NT2/D1 (cell line): Measurements from ENCODE around the gene NRG2.

ENCODE experiments used
- DNase-seq: peaks from one replicate; pipeline ENCODE4 v3.0.0-alpha.2; 2011; ENCODE audit warnings: low read depth, low spot score
- H3K27me3 ChIP-seq: 2 replicates; pipeline ENCODE4 v1.6.0; 2011; ENCODE audit warnings: mild to moderate bottlenecking; ENCODE audit not compliant: insufficient read length, insufficient read depth
- H3K36me3 ChIP-seq: 2 replicates; pipeline ENCODE4 v1.6.1; 2011; ENCODE audit warnings: mild to moderate bottlenecking, low read length, mixed read lengths; ENCODE audit not compliant: insufficient read depth, insufficient read length
- H3K4me1 ChIP-seq: 2 replicates; pipeline ENCODE4 v1.5.1; 2011; ENCODE audit not compliant: insufficient read depth, insufficient read length
- H3K4me3 ChIP-seq: 2 replicates; pipeline ENCODE4 v1.5.1; 2011; ENCODE audit warnings: low read depth; ENCODE audit not compliant: insufficient read length
- H3K9ac ChIP-seq: 2 replicates; pipeline ENCODE4 v1.6.0; 2011; ENCODE audit warnings: low read depth; ENCODE audit not compliant: insufficient read length
- H3K9me3 ChIP-seq: 2 replicates; pipeline ENCODE4 v1.5.1; 2011; ENCODE audit warnings: mild to moderate bottlenecking, low read length; ENCODE audit not compliant: insufficient read depth
- SUZ12 ChIP-seq: IDR thresholded peaks from 2 replicates; pipeline ENCODE4 v1.6.1; 2011; ENCODE audit not compliant: insufficient read length, insufficient read depth; ENCODE audit errors: extremely low read depth
- YY1 ChIP-seq: IDR thresholded peaks from 2 replicates; pipeline ENCODE4 v1.6.1; 2011; ENCODE audit not compliant: insufficient read length, insufficient read depth
- ZNF274 ChIP-seq: IDR thresholded peaks from 2 replicates; pipeline ENCODE4 v1.6.1; 2011; ENCODE audit warnings: mild to moderate bottlenecking, low read depth, low read length

NRG2 gene

DNA sequence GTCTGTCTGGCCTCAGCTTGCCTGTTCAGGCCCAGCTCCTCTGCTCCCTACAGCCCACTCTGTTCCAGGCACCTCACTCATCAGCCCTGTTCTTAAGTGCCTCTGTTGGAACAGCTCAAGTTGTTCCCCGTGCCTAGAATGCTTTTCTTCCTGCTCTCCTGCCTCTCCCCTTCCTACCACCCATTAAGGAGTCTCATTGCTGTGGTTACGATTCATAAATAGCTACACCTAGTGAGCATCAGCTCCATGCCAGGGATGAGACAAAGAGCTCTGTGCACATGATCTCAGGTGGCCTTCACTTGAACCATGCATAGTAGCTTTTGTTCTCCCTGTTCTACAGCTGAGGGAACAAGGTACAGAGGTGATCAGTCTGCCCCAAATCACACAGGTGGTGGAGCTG is 193.2 kb downstream of the NRG2 start:
- no peak for TF ChIP-seq YY1
- no peak for TF ChIP-seq SUZ12
- no peak for TF ChIP-seq ZNF274
- Histone ChIP-seq H3K9ac (no peak overlapping the region), H3K4me1 (no peaks in the 10 kb centered on the region), H3K4me3 (no peak overlapping the region), H3K36me3 (no peaks in the 10 kb centered on the region), H3K9me3 (no peaks in the 10 kb centered on the region), H3K27me3 (peaks cover 33% of the 10 kb centered on the region)
- DNase-seq: no peak

DNA sequence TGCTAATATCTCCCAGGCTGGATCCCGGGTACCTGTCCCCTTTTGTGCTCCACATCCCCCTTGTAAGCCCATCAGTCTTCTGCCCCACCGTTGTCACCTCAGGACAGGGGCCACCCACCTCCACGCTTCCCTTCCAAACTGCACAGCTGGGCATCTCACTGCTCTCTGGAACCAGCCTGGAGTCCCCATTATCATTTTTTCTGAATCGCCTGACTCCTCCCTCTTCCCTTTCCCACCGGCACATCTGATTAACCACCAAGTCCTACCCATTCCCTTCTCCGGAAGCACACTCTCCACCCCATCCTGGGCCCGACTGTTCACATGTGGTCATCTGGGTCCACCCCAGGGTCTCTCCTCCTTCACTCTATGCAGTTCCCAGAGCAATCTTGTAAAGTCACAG is 193.6 kb downstream of the NRG2 start:
- no peak overlapping the region for H3K4me3 ChIP-seq
- no peaks in the 10 kb centered on the region for H3K36me3 ChIP-seq
- no peaks in the 10 kb centered on the region for H3K4me1 ChIP-seq
- H3K27me3 ChIP-seq: peaks cover 38% of the 10 kb centered on the region
- TF ChIP-seq SUZ12 (no peak), ZNF274 (no peak), YY1 (no peak)
- H3K9me3 ChIP-seq: no peaks in the 10 kb centered on the region
- H3K9ac ChIP-seq: no peak overlapping the region
- DNase-seq: no peak

DNA sequence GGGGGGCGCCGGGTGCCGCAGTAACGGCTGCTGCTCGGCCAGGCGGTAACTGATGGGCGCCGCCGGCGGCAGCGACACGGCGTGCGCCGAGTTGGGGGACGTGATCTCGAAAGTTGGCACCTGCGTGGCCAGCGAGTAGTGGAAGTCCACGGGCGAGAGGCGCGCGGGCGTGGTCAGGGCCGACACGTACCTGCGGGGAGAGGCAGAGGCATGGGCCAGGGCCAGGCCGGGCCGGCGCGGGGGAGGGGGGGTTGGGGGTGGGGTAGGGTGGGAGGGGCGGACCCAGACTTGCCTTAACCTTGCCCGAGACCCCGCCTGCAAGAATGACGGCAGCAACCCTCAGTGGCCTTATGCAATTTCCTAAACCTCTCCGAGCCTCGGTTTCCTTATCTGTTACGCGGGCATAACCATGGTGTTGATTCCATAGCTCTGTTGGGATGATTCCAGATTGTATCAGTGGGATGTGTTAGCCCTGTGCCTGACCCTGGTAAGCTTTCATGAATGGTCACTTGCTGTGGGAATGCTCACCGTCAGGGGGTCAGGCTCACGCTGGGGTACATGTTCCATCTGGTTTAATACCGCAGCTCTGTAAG is 194.5 kb downstream of the NRG2 start:
- no peak for TF ChIP-seq YY1
- Histone ChIP-seq H3K27me3 (peaks cover 38% of the 10 kb centered on the region), H3K36me3 (no peaks in the 10 kb centered on the region), H3K9me3 (no peaks in the 10 kb centered on the region), H3K4me1 (no peaks in the 10 kb centered on the region), H3K9ac (peak overlapping the region; percentile 42), H3K4me3 (peak overlapping the region; percentile 46)
- DNase-seq: no peak

DNA sequence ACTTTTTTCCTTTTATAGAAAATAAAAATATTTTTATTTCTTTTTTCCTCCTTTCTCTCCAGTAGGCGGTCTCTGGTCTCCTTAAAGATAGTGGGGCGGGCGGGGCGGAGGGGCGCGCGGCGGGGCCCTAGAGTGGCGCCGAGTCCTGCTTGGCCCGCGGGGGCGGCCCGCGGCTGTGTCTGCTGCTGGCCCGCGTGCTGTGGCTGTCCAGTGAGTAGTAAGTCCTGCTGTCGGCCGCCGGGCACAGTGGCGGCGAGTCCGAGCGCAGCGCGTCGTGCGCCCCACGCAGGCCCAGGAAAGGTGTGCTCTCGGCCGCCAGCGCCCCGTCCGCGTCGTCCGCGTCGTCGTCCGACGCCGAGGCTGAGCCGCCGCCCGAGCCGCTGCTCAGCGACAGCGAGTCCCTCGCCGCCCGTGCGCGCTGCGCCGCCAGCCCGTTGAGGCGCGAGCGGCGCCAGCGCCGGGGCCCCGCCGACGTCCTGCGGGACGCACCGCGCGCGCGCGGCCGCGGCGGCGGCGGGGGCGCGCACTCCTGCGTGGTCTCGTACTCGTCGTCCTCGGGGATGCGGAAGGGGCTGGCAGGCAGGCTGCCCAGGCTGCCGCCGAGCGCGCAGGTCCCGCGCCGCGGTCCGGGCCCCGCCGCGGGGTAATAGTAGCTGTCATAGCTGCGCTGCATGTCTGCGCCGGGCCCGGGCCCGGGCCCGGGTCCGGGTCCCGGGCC is 195.2 kb downstream of the NRG2 start:
- no peaks in the 10 kb centered on the region for H3K4me1 ChIP-seq
- DNase-seq: no peak
- TF ChIP-seq YY1 (no peak), ZNF274 (no peak), SUZ12 (no peak)
- peak overlapping the region; percentile 46 for H3K4me3 ChIP-seq
- H3K9me3 ChIP-seq: no peaks in the 10 kb centered on the region
- H3K9ac ChIP-seq: peak overlapping the region; percentile 77
- H3K27me3 ChIP-seq: peaks cover 38% of the 10 kb centered on the region
- H3K36me3 ChIP-seq: no peaks in the 10 kb centered on the region

DNA sequence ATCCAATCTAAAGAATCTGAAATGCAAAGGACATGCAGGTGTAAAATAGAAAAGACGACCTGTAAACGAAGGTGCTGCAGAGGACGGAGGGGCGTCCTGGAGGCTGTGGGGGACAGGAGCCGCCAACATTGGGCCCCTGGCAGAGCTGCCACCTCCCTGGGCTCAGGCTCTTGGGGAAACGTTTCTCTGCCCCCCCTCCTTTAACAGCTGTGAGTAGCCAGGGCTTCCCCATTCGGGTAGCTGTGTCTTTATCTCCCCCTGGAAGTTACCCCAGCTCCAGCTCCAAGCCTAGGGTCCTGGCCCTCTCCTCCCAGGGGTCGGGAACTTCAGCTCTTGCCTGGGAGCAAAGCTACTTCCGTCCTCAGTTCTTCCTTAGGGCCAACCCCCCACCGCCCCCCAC is 196.0 kb downstream of the NRG2 start:
- no peaks in the 10 kb centered on the region for H3K36me3 ChIP-seq
- peaks cover 38% of the 10 kb centered on the region for H3K27me3 ChIP-seq
- no peaks in the 10 kb centered on the region for H3K4me1 ChIP-seq
- TF ChIP-seq SUZ12 (no peak), ZNF274 (no peak), YY1 (no peak)
- H3K9me3 ChIP-seq: no peaks in the 10 kb centered on the region
- H3K9ac ChIP-seq: no peak overlapping the region
- no peak for DNase-seq
- no peak overlapping the region for H3K4me3 ChIP-seq

DNA sequence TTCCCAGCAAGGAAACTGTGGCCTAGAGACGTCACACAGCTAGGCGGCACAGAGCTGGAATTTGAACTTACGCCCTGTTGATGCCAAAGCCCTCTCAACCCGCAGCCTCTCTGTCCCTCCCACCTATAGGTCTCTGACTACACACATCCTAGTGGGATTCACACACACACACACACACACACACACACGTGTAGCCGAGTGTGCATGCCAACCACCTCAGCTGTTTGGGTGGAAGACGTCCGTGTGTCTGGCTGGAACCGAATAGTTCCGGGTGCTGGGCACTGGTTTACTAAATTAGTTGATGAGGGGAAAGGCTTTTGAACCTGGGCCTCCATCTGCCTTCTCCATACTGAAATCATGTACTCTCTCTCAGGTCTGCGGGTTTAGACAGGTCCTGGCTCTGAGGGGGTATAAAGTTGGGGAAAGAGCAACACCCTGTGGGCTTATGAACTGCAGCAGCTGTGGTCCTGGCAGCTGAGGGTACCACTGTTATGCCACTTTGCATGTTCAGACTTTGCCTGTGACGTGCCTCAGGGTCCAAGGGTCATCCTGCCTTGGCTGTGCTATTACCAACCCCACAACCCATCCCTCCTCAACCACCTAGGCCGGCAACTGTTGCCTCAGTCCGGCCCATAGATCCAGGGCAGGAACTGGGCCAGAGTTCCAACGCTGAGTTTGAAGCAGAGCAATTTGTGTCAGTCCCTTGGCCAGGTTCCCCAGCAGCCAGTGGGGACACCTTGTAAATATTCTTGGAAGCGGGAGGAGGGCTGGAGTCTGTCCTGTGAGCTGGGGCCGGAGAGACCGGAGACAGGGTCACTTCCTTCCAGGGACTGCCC is 197.0 kb downstream of the NRG2 start:
- no peak overlapping the region for H3K4me3 ChIP-seq
- peaks cover 38% of the 10 kb centered on the region for H3K27me3 ChIP-seq
- no peak for DNase-seq
- no peaks in the 10 kb centered on the region for H3K9me3 ChIP-seq
- H3K4me1 ChIP-seq: no peaks in the 10 kb centered on the region
- H3K36me3 ChIP-seq: no peaks in the 10 kb centered on the region
- no peak overlapping the region for H3K9ac ChIP-seq
- TF ChIP-seq ZNF274: no peak
- no peak for TF ChIP-seq SUZ12
- no peak for TF ChIP-seq YY1

DNA sequence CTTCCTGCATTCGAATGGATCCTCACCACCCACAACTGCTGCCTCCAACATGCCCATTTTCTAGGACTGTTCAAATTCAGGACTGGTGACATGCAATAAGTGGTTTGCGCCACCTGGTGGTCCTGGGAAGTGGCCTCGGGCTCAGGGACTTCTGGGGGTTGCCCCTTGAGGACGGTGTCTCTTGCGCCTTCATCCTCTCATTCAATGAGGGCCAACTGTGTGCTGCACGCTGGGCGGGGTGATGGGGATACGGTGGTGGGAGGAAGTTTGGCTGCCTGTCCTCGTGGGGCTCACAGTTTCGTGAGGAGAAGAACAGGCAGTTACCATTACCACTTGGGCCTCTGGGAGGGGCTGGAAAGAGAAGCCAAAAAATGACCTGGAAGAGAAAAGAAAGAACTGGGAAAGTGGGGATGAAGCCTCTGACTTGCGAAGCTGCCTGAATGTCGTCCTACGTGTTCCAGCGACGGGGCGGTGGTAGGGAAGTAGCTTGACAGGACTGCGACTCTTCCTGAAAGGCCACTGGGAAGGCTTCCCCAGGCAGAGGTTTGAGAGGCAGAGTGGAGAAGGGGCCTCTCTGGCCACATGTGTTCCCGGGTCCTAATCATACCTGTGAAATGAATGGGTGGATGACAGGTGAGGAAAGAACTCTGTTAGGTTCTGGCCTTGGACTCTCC is 198.5 kb downstream of the NRG2 start:
- H3K9me3 ChIP-seq: no peaks in the 10 kb centered on the region
- no peaks in the 10 kb centered on the region for H3K4me1 ChIP-seq
- H3K4me3 ChIP-seq: no peak overlapping the region
- TF ChIP-seq YY1: no peak
- no peak for TF ChIP-seq SUZ12
- TF ChIP-seq ZNF274: no peak
- peaks cover 36% of the 10 kb centered on the region for H3K27me3 ChIP-seq
- no peak overlapping the region for H3K9ac ChIP-seq
- H3K36me3 ChIP-seq: no peaks in the 10 kb centered on the region
- DNase-seq: peak; percentile 51
